HepG2 (cell line): ENCODE data around the gene ARL5A. TPM values are rescaled to one million over a fixed set of nuclear protein-coding genes. Genes with fewer than 3 reads are reported as not detected.

Source experiments
- ATAC-seq: fragments of 200-7000 bp; cut with Tn5 transposase; 3 replicates; pipeline ENCODE4 v1.9.1; 2020; ENCODE audit warnings: mild to moderate bottlenecking, moderate library complexity
- BruUV-seq: library from RNA; stranded (reverse); fragments of 400-500 nt; replicated peaks from 2 replicates; lab custom pipeline; 2021; lab: Mats Ljungman, UMichigan
- CTCF ChIA-PET: fragments of 300-600 bp; formaldehyde crosslinking; extraction: SDS; loops from one replicate; lab custom pipeline; 2021; ENCODE audit warnings: low total read pairs, inconsistent platforms, low intra/inter-chr PET ratio; lab: Yijun Ruan, JAX
- POLR2A ChIA-PET: fragments of 350-600 bp; sonication (Branson Sonifier 250); formaldehyde crosslinking; loops from one replicate; lab custom pipeline; 2020; ENCODE audit warnings: antibody characterized with exemption, inconsistent platforms; lab: Yijun Ruan, JAX
- DNase-seq: peaks from one replicate; pipeline ENCODE4 v3.0.0-alpha.2; 2015; ENCODE audit warnings: low spot score
- FAIRE-seq: peaks from 3 replicates; lab custom pipeline; 2011; peaks lifted over from hg19 to GRCh38; lab: Jason Lieb, UNC
- H2AFZ ChIP-seq: one replicate; pipeline ENCODE4 v1.6.1; 2011; ENCODE audit warnings: low read length, inconsistent platforms
- H3K27ac ChIP-seq: fragments of 300-600 bp; 3 replicates; pipeline ENCODE4 v1.8.0; 2011; ENCODE audit warnings: mixed run types, mild to moderate bottlenecking, mixed read lengths, low read length, inconsistent platforms; ENCODE audit not compliant: insufficient read depth; ENCODE audit errors: extremely low read length
- H3K27me3 ChIP-seq, 2 experiments: fragments of 200-600 bp in 1 of 2; 2 replicates in 1 of 2; 3 replicates in 1 of 2; pipeline versions ENCODE4 v1.6.0 to v1.8.0; 2011; ENCODE audit warnings: low read length in 2 of 2, mild to moderate bottlenecking in 2 of 2, moderate library complexity in 2 of 2, inconsistent platforms in 1 of 2; ENCODE audit not compliant: insufficient read depth in 2 of 2, control insufficient read depth in 1 of 2
- H3K36me3 ChIP-seq, 2 experiments: fragments of 200-600 bp in 1 of 2; replicated peaks in 1 of 2; 2 replicates in 1 of 2; 3 replicates in 1 of 2; pipeline versions ENCODE4 v1.5.1 to v1.8.0; 2011; ENCODE audit warnings: low read length in 2 of 2, inconsistent platforms in 1 of 2; ENCODE audit not compliant: insufficient read depth in 2 of 2, control insufficient read depth in 1 of 2
- H3K4me1 ChIP-seq: 2 replicates; pipeline ENCODE4 v1.5.1; 2012; ENCODE audit warnings: low read length, inconsistent platforms; ENCODE audit not compliant: insufficient read depth
- H3K4me2 ChIP-seq: 2 replicates; pipeline ENCODE4 v1.6.0; 2011; ENCODE audit warnings: low read depth, low read length, inconsistent platforms
- H3K4me3 ChIP-seq, 3 experiments: fragments of 200-600 bp in 1 of 3; sonication (generic), shearing (Covaris generic) in 1 of 3; replicated peaks in 1 of 3; 2 replicates each; pipeline ENCODE4 v1.5.1; 2011 to 2016; ENCODE audit warnings: low read length in 3 of 3, inconsistent platforms in 2 of 3, low read depth in 2 of 3, mild to moderate bottlenecking in 2 of 3, control low read depth in 1 of 3, mixed read lengths in 1 of 3; ENCODE audit not compliant: insufficient read depth in 1 of 3
- H3K79me2 ChIP-seq: one replicate; pipeline ENCODE4 v1.6.1; 2011; ENCODE audit warnings: low read length, inconsistent platforms; ENCODE audit not compliant: insufficient read depth
- H3K9ac ChIP-seq: 2 replicates; pipeline ENCODE4 v1.6.0; 2011; ENCODE audit warnings: mild to moderate bottlenecking, low read depth, low read length, inconsistent platforms; ENCODE audit not compliant: insufficient read depth
- H3K9me3 ChIP-seq: 2 replicates; pipeline ENCODE4 v1.5.1; 2012; ENCODE audit warnings: mild to moderate bottlenecking, low read length
- H4K20me1 ChIP-seq: 2 replicates; pipeline ENCODE4 v1.6.0; 2011; ENCODE audit warnings: inconsistent platforms, mild to moderate bottlenecking, low read length, moderate library complexity; ENCODE audit not compliant: insufficient read depth
- EED ChIP-seq: sonication (generic); formaldehyde crosslinking; IDR thresholded peaks from 2 replicates; pipeline ENCODE4 v1.5.0; 2020; ENCODE audit warnings: mild to moderate bottlenecking, missing genetic modification reagents
- EZH2 ChIP-seq: conservative IDR thresholded peaks from 2 replicates; pipeline ENCODE4 v1.6.1; 2012; ENCODE audit warnings: mild to moderate bottlenecking, low read depth, low read length, moderate library complexity
- HOMEZ ChIP-seq: IDR thresholded peaks from 2 replicates; pipeline ENCODE4 v1.6.1; 2016; ENCODE audit warnings: low read depth
- KDM5A ChIP-seq: fragments of 200-600 bp; sonication (generic); IDR thresholded peaks from 2 replicates; pipeline ENCODE4 v1.7.0; 2018; ENCODE audit warnings: antibody characterized with exemption, mild to moderate bottlenecking, low read length, borderline replicate concordance
- LRRFIP1 ChIP-seq: sonication (generic); formaldehyde crosslinking; conservative IDR thresholded peaks from 2 replicates; pipeline ENCODE4 v1.4.0; 2020; ENCODE audit warnings: missing genetic modification reagents
- MBNL3 ChIP-seq: fragments of 250-450 bp; sonication (Bioruptor Pico); conservative IDR thresholded peaks from 2 replicates; pipeline ENCODE4 v1.8.0; 2022; ENCODE audit warnings: mild to moderate bottlenecking, inconsistent platforms
- MYC ChIP-seq: sonication (generic); formaldehyde crosslinking; IDR thresholded peaks from 2 replicates; pipeline ENCODE4 v1.9.0; 2021; ENCODE audit warnings: missing genetic modification reagents, borderline replicate concordance
- POLR2AphosphoS2 ChIP-seq: IDR thresholded peaks from 2 replicates; pipeline ENCODE4 v1.6.1; 2011; ENCODE audit warnings: low read depth, low read length, improper control_type of control experiment
- REPIN1 ChIP-seq: sonication (generic); formaldehyde crosslinking; IDR thresholded peaks from 2 replicates; pipeline ENCODE4 v1.8.0; 2022; ENCODE audit warnings: missing genetic modification reagents, low read depth, mild to moderate bottlenecking, borderline replicate concordance
- TRAFD1 ChIP-seq: sonication (generic); formaldehyde crosslinking; IDR thresholded peaks from 2 replicates; pipeline ENCODE4 v1.5.1; 2020; ENCODE audit warnings: missing genetic modification reagents, mild to moderate bottlenecking, borderline replicate concordance
- ZNF138 ChIP-seq: sonication (generic); formaldehyde crosslinking; IDR thresholded peaks from 2 replicates; pipeline ENCODE4 v1.5.0; 2020; ENCODE audit warnings: mild to moderate bottlenecking, low read depth, missing genetic modification reagents
- ZNF317 ChIP-seq: sonication (generic); formaldehyde crosslinking; IDR thresholded peaks from 2 replicates; pipeline ENCODE4 v1.5.0; 2020; ENCODE audit warnings: mild to moderate bottlenecking, missing genetic modification reagents
- ZNF333 ChIP-seq: sonication (generic); formaldehyde crosslinking; IDR thresholded peaks from 2 replicates; pipeline ENCODE4 v1.4.0; 2020; ENCODE audit warnings: mild to moderate bottlenecking, missing genetic modification reagents, borderline replicate concordance
- ZNF362 ChIP-seq: sonication (generic); formaldehyde crosslinking; IDR thresholded peaks from 2 replicates; pipeline ENCODE4 v1.4.0; 2020; ENCODE audit warnings: missing genetic modification reagents, mild to moderate bottlenecking, borderline replicate concordance
- ZNF382 ChIP-seq: sonication (generic); formaldehyde crosslinking; IDR thresholded peaks from 2 replicates; pipeline ENCODE4 v1.5.0; 2020; ENCODE audit warnings: missing genetic modification reagents, mild to moderate bottlenecking, borderline replicate concordance
- ZNF747 ChIP-seq: sonication (generic); formaldehyde crosslinking; IDR thresholded peaks from 2 replicates; pipeline ENCODE4 v1.8.1; 2023; ENCODE audit warnings: missing genetic modification reagents, mild to moderate bottlenecking, borderline replicate concordance
- ZNF83 ChIP-seq: sonication (generic); formaldehyde crosslinking; IDR thresholded peaks from 2 replicates; pipeline ENCODE4 v1.4.0; 2020; ENCODE audit warnings: missing genetic modification reagents, mild to moderate bottlenecking, borderline replicate concordance
- WGBS: methylation state at CpG from one replicate; pipeline ENCODE4 v1.1.6; 2017; ENCODE audit warnings: low lambda C conversion rate; 5-methylcytosine and 5-hydroxymethylcytosine counted together
- in situ Hi-C: cut with HindIII; loops from 2 replicates; pipeline ENCODE4 v1.10.0; 2017; ENCODE audit warnings: low pct_unique_long_range_greater_than_20kb; ENCODE audit not compliant: extremely low pct_ligation_motif_present
- intact Hi-C: fragments of 100-400 bp; cut with micrococcal nuclease; formaldehyde crosslinking; loops from one replicate; pipeline ENCODE4 v1.10.0; 2022; ENCODE audit not compliant: unreplicated experiment
- polyA plus RNA-seq, 8 experiments: library from polyadenylated mRNA; depleted of rRNA in 3 of 8; stranded (reverse) in 7 of 8; unstranded in 1 of 8; fragments of >200 nt; fragmentation: Illumina TruSeq in 4 of 8; extraction: Trizol in 4 of 8; gene quantifications; 2 replicates each; pipeline versions ENCODE4 v1.2.1 to v1.2.3, GENCODE V29; 2011 to 2016; ENCODE audit warnings: low read depth in 4 of 8, missing spikeins in 1 of 8, mixed read lengths in 1 of 8; ENCODE audit not compliant: insufficient read depth in 1 of 8
- total RNA-seq, 5 experiments: library from RNA; depleted of rRNA; stranded (reverse); fragments of >200 nt; fragmentation: Illumina TruSeq; extraction: Trizol; gene quantifications; 2 replicates each; pipeline ENCODE4 v1.2.3, GENCODE V29; 2016; ENCODE audit warnings: low read depth in 1 of 5
- TF ChIP-seq, protein P1 (sequence below): sonication (generic); formaldehyde crosslinking; IDR thresholded peaks from 2 replicates; pipeline ENCODE4 v1.8.1; 2023; ENCODE audit warnings: missing genetic modification reagents, mild to moderate bottlenecking, borderline replicate concordance

The ARL5A gene
- total and polyA plus RNA-seq, 2 of the 13 experiments (the other 11 are each of a cell fraction or from before 2014, with no cell fraction given): 47.5 to 149 TPM

DNA sequence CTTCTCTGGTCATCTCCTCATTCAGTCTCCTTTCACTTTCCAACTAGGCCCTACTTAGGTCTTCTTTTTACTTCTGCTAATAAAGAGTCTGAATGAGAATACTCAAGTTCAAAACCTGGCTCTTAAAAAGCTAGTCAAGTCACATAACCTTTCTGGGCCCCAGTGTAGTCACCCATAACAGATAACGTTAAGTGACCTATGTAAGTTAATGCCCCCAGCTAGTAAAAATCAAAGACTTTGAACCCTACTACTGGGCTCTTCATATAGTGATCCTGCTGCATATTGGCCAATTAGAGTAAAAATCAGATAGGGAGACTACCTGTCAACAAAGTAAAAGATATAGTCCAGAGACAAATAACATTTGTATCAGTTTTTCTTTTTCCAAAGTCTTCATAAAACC, 17.7 kb downstream of the ARL5A start:
- Histone ChIP-seq H4K20me1 (peaks cover 14% of the 10 kb centered on the region), H3K9ac (no peak overlapping the region), H3K27ac (no peak overlapping the region), H3K36me3 (peaks cover 16 to 75% of the 10 kb centered on the region in 2 experiments), H3K79me2 (peaks cover 12% of the 10 kb centered on the region), H2AFZ (no peak overlapping the region), H3K4me3 (no peak overlapping the region), H3K4me2 (no peak overlapping the region), H3K4me1 (peaks cover 6% of the 10 kb centered on the region), H3K27me3 (no peaks in the 10 kb centered on the region), H3K9me3 (peaks cover 7% of the 10 kb centered on the region)
- ATAC-seq (no peak), FAIRE-seq (no peak), DNase-seq (no peak)
- ChIA-PET CTCF (no interaction called here), POLR2A (interaction anchor here (1.6 kb wide), 1 partner anchor 17 kb away, joined by 4 read pairs; the partner anchor contains the start of gene ARL5A)
- WGBS: 85% methylated on average over 1 of the region's 1 CpG
- intact Hi-C loops (no loop called here), in situ Hi-C loops (no loop called here)
- BruUV-seq: no TSS peak
- TF ChIP-seq EED (CRISPR knock-in tag) (no peak), KDM5A (no peak), REPIN1 (CRISPR knock-in tag) (no peak), ZNF333 (no peak), ZNF138 (CRISPR knock-in tag) (no peak), LRRFIP1 (CRISPR knock-in tag) (no peak), ZNF83 (CRISPR knock-in tag) (no peak), MBNL3 (CRISPR knock-in tag) (no peak), ZNF747 (no peak), POLR2AphosphoS2 (no peak), MYC (CRISPR knock-in tag) (no peak), TRAFD1 (no peak), ZNF317 (no peak), ZNF382 (CRISPR knock-in tag) (no peak), HOMEZ (no peak), EZH2 (no peak), ZNF362 (CRISPR knock-in tag) (no peak)
- TF ChIP-seq, protein P1, sequence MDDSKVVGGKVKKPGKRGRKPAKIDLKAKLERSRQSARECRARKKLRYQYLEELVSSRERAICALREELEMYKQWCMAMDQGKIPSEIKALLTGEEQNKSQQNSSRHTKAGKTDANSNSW: no peak
